C4-2B (cell line): ENCODE results near the gene DBP.

Source experiments
- H3K27ac ChIP-seq: fragments of 450-650 bp; 2 replicates; pipeline ENCODE4 v1.5.1; 2017
- CTCF ChIP-seq: fragments of 450-650 bp; conservative IDR thresholded peaks from 2 replicates; pipeline ENCODE4 v1.5.1; 2017; ENCODE audit warnings: mild to moderate bottlenecking
- ZFX ChIP-seq: fragments of 450-650 bp; IDR thresholded peaks from 2 replicates; pipeline ENCODE4 v1.6.1; 2017

DBP gene

GRCh38 chr19:48624067-48624594, 13.0 kb downstream of the DBP start:
- peak overlapping the region; percentile 71 for H3K27ac ChIP-seq
- no peak for TF ChIP-seq CTCF
- TF ChIP-seq ZFX: no peak

- H3K27ac ChIP-seq: peak overlapping the region; percentile 71
Measured at GRCh38 chr19:48623556-48624066, 13.6 kb downstream of the DBP start.

GRCh38 chr19:48619692-48620585, 17.2 kb downstream of the DBP start:
- peak overlapping the region; percentile 96 for H3K27ac ChIP-seq
- TF ChIP-seq ZFX (no peak), CTCF (no peak)

More at GRCh38 chr19:48623556-48624066, 13.6 kb downstream of the DBP start:
- TF ChIP-seq ZFX: no peak
- TF ChIP-seq CTCF: no peak

GRCh38 chr19:48618916-48619691, 18.1 kb downstream of the DBP start, which contains the start of the genes RPL18 and SPHK2:
Gene RPL18, minus strand, starts transcription at chr19:48619178. Its CDS starts 35 bp downstream, at chr19:48619143.
Gene SPHK2, plus strand, starts transcription at chr19:48619506. Its CDS starts 1,009 bp downstream, at chr19:48620515.
- peak within 1 kb of the TSS; percentile 96 for H3K27ac ChIP-seq
- TF ChIP-seq CTCF (no peak), ZFX (no peak)

- H3K27ac ChIP-seq: peak overlapping the region; percentile 96
- TF ChIP-seq ZFX: no peak
- no peak for TF ChIP-seq CTCF
Measured at GRCh38 chr19:48618278-48618915, 18.8 kb downstream of the DBP start.

GRCh38 chr19:48617146-48617937, 19.8 kb downstream of the DBP start:
- H3K27ac ChIP-seq: peak overlapping the region; percentile 96
- TF ChIP-seq ZFX (no peak), CTCF (no peak; the same call in 1 of the 2 replicates)
